Bone marrow (tissue), 2 donors: ENCODE results near the gene ADGRE2.
A peak's percentile ranks its signal among the peaks of the same experiment; 100 is the strongest.
"Not testable (repeated sequence)": the region's sequence is repeated elsewhere in the genome, so short reads cannot be mapped to it uniquely, and the experiment has no call there.

Source experiments
- DNase-seq, 2 donors: peaks; one replicate each; lab custom pipeline; 2025; lab: John Stamatoyannopoulos, UW

The ADGRE2 gene

GRCh38 chr19:14779151-14779550 lies 791 bp upstream of the ADGRE2 start:
- DNase-seq = no peak

GRCh38 chr19:14777645-14778044 lies 715 bp downstream of the ADGRE2 start:
- not testable (repeated sequence) for DNase-seq

GRCh38 chr19:14775869-14776586 lies 2.3 kb downstream of the ADGRE2 start:
- DNase-seq = peak; percentile 8 to 35

- DNase-seq = not testable (repeated sequence)
These were observed 3.0 kb downstream of the ADGRE2 start for GRCh38 chr19:14775326-14775725.

DNA sequence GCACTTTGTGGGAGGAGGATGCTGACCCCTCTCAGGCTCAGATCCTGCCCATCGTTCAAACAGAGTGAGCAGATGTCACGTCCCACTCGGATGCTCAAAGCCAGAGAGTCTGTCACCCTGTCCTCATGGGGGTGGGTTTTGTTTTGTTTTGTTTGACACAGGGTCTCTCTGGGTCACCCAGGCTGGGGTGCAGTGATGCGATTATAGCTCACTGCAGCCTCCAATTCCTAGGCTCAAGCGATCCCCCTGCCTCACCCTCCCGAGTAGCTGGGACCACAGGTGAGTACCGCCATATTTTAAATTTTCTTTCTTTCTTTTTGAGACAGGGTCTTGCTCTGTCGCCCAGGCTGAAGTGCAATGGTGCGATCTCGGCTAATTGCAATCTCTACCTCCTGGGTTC lies 4.0 kb downstream of the ADGRE2 start:
- no peak for DNase-seq

GRCh38 chr19:14773722-14774121 lies 4.6 kb downstream of the ADGRE2 start:
- not testable (repeated sequence) for DNase-seq

DNA sequence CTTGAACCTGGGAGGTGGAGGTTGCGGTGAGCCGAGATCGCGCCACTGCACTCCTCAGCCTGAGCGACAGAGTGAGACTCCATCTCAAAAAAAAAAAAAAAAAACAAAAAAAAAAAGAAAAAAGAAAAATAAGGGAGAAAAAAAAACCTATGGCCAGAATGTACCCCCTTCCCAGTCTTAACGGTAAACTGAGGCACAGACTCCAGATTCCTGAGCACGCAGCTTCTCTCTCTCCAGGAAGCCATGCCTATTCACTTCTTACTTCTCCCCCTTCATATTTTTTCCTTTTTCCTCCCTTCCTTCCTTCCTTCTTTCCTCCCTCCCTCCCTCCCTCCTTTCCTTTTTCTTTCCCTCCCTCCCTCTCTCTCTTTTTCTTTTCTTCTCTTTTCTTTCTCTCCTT lies 5.4 kb downstream of the ADGRE2 start:
- DNase-seq = no peak

DNA sequence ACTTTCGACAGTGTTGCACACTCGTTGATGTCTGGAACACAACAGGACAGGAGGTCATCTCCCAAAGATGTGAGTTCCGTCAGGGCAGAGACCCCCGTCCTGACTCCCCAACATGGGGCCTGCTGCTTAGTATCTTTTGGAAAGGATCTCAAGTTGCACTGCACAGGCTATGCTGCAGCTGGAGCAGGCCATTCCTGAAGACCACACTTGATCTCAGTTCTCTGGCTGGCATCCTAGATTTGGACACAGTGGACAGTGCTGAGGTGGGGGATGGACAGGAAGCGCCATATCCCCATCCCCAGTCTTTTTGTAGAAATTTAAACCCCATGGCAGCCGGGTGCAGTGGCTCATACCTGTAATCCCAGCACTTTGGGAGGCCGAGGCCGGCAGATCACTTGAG lies 5.9 kb downstream of the ADGRE2 start:
- DNase-seq = no peak

DNA sequence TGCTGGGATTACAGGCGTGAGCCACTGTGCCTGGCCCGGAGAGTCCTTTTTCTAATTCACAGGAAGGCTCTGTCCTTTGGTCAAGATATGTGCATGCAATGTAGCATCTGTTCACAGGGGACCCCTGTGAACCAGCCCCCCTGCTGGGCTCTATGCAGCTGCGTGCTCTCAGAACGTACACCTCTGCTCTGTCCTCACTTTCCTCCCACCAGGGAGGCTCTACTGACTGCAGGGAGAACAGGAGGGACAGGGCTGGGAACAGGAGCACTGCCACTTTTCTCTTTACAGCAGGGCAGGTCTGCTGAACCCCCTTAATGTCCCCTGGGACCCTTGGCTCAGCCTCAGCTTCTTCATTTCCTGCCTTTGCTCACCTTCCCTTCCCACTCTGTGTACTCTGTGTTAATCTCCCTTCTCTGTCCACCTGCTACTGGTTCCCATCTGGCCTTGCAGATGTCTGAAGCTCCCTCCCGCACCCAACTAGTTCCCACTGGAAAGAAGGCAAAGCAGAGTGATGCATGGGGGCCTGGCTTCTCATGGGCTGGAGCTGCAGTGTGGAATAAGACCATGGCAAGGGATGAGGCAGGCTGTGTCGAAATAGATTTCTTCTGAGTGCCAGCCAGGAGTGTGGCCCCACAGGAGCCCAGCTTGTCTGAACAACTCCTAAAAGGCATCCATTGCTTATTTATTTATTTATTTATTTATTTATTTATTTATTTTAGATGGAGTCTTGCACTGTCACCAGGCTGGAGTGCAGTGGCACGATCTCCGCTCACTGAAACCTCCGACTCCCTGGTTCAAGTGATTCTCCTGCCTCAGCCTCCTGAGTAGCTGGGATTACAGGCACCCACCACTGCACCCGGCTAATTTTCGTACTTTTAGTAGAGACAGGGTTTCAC lies 7.2 kb downstream of the ADGRE2 start:
- DNase-seq = no peak

GRCh38 chr19:14770136-14770535 lies 8.2 kb downstream of the ADGRE2 start:
- DNase-seq = no peak

DNA sequence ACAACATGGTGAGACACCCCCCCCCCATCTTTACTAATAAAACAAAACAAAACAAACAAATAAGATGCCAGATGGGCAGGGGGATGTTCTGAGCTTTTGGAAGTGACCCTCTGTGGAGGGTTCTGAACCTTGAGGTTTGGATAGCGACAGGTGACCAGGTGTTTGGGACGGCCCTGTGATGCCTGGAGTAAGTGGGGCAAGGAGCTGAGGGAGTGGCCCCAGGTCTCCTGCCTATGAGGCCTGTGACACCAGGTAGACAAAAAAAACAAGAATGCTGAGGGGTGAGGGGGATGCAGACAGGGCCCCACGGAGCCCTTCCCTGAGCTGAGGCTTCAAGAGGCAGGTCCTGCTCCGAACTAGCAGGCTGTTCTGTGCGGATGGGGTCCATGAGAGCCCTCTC lies 9.2 kb downstream of the ADGRE2 start:
- no peak for DNase-seq

DNA sequence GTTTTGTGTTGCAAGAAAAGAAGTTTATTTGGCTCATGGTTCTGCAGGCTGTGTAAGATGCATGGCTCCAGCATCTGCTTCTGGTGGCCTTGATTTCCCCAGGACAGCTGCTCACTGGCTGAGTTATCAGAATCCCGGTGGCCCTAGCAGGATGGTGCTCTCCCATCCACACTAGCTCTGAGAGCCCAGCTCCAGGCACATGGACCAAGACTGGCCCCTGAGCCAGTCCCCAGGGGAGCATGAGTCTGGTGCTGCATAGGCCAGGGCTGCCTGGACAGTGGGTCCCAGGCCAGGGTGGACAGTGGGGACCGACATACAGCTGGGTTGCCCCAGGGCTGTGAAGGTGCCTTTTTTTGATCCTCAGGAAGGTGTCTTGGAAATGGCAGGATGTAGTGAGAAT lies 10.4 kb downstream of the ADGRE2 start:
- DNase-seq = no peak

DNA sequence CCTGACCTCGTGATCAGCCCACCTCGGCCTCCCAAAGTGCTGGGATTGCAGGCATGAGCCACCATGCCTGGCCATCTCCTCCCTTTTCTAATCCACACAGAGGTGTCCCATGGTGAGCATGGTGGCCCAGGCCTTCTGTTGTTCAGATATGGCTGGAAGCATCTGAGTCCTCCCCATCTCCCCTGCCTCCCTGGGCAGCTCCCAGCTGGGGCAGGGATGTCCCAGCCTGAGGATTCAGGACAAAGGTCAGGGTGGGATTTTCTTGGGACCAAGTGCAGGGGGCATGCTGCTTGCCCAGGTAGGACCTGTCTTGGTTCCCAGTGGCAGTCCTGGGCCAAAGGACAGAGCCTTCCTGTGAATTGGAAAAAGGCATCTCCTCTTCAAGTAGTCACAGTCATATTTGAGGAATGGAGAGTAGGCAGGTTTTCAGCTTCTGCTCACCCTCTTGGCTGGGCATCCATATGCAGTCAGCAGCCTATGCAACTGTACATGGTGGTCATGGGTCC lies 10.8 kb downstream of the ADGRE2 start:
- DNase-seq = no peak

- not testable (repeated sequence) for DNase-seq
These were observed 12.5 kb downstream of the ADGRE2 start for GRCh38 chr19:14765841-14766240.

GRCh38 chr19:14765403-14765802 lies 13.0 kb downstream of the ADGRE2 start:
- not testable (repeated sequence) for DNase-seq

GRCh38 chr19:14764401-14764800 lies 14.0 kb downstream of the ADGRE2 start:
- no peak for DNase-seq

DNA sequence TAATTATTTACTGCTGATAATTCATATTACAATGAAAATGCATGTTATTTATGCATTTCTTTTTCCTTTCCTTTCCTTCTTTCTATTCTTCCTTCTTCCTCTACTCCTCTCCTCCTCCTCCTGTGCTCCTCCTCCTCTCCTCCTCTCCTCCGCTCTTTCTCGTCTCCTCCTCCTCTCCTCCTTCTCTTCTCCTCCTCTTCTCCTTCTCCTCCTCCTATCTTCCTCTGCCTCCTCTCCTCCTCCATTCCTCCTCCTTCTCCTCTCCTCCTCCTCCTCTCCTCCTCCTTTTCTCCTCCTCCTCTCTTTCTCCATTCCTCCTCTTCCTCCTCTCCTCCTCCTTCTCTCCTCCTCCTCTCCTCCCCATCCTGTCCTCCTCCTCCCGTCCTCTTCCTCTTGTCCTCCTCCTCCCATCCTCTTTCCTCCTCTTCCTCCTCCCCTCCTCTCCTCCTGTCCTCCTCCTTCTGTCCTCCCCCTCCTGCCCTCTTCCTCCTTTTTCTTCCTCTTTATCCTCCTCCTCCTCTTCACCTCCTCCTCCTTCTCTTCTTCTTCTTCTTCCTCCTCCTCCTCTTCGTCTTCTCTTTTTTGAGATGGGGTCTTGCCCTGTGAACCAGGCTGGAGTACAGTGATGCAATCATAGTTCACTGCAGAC lies 14.7 kb downstream of the ADGRE2 start:
- no peak for DNase-seq

- no peak for DNase-seq
These were observed 16.2 kb downstream of the ADGRE2 start for GRCh38 chr19:14762111-14762510.

DNA sequence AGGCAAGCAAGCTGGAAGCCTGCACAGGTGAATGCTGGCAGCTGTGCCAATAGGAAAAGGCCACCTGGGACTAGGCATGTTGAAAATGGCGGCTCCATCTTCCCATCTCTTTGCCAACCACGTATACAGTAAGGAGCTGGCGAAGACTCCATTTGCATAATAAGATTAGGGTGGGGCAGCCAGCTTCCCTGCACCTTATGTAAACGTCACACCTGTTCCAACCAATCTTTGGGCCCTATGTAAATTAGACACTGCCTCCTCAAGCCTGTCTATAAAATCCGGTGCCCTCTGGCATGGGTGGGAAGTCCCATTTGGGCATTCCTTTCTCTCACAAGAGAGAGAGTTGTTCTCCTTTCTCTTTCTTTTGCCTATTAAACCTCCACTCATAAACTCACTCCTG lies 16.8 kb downstream of the ADGRE2 start:
- no peak for DNase-seq

DNA sequence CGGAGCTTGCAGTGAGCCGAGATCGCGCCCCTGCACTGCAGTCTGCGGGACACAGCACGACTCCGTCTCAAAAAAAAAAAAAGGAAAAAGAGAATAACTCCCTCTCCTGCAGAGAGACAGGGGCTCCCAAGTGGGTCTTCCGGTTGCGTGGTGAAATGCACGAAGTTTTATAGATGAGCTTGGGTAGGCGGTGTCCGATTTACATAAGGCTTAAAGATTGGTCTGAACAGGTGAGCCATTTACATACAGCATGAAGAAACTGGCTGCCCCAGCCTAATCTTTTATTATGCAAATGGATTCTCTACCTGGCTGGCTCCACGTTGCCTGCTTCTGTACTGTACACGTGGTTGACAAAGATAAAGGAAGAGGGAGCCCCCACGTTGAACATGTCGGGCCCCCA lies 19.5 kb downstream of the ADGRE2 start:
- no peak for DNase-seq

- DNase-seq = no peak
These were observed 29.8 kb downstream of the ADGRE2 start for GRCh38 chr19:14748601-14749000.

GRCh38 chr19:14746886-14747285 lies 31.5 kb downstream of the ADGRE2 start:
- DNase-seq = no peak

DNA sequence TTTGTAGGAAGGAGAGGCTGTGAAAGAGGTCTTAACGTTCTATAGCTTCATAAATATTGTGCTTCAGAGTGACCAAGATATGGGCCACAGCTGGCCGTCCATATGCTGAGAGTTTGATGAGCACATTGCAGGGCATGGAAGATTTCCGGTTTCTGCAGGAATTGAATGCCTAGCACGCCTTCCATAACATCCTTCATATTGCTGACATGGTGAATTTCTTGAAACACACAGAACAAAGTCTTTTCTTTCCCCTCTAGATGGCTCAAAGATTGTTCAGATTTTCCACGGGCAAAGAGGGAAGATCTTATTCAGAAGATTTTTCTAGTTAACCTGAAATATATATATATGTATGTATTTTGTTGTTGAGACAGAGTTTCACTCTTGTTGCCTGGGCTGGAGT lies 42.4 kb downstream of the ADGRE2 start:
- DNase-seq = no peak
